ENCODE measurements around the gene BAG3.

Gene BAG3

DNA sequence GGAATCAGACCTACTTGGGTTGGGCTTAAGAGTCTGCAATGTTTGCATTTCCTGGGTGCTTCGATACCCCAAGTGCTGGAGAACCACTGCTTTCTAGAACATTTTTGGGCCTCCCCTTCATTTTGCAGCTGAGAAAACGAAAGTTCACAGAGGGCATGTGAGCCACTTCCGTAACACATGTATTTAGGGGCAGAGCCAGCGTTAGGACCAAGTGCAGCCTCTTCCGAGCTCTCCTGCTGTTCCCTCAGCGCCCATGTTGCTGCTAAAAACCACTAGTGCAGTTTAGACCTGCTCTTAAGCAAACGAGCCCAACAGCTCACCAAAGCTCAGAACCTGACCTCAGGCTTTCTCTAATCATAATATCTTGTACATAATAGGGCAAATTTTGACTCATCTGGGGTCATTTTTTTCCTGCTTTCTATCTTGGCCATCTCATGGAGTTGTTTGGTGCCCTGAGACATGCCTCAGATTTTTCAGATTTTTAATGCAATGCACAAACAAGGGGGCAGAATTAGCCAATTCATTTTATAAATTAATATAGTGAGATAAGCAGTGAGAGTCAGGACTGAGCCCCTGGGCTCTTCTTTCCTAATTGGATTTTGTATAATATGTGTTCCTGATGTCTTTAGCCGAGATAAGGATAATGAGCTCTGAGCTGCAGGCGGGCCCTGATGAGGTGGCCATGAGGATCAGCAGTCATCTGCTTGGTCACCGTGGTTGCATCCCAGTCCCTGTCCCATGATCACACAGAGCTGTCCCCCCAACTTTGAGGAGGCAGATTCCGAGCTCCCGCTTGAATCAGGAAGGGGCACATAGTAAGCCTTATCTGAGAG lies 12.9 kb downstream of the BAG3 start (continued):
- TF ChIP-seq, protein P1, sequence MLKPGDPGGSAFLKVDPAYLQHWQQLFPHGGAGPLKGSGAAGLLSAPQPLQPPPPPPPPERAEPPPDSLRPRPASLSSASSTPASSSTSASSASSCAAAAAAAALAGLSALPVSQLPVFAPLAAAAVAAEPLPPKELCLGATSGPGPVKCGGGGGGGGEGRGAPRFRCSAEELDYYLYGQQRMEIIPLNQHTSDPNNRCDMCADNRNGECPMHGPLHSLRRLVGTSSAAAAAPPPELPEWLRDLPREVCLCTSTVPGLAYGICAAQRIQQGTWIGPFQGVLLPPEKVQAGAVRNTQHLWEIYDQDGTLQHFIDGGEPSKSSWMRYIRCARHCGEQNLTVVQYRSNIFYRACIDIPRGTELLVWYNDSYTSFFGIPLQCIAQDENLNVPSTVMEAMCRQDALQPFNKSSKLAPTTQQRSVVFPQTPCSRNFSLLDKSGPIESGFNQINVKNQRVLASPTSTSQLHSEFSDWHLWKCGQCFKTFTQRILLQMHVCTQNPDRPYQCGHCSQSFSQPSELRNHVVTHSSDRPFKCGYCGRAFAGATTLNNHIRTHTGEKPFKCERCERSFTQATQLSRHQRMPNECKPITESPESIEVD (tag by site-specific recombination; IDR thresholded peaks at IDR 0.05), result 0 out of 2 replicates have a peak, but pooled peaks have one; percentile 6
- TF ChIP-seq SP3 (tag by site-specific recombination; IDR thresholded peaks at IDR 0.05), result no peak
- no peak for TF ChIP-seq SCRT1 (tag by site-specific recombination; IDR thresholded peaks at IDR 0.05; ENCODE audit: borderline replicate concordance)
- no peak for TF ChIP-seq HOXD13 (CRISPR knock-in tag; IDR thresholded peaks at IDR 0.05; ENCODE audit: borderline replicate concordance)
- TF ChIP-seq GLI4 (tag by site-specific recombination; IDR thresholded peaks at IDR 0.05), result no peak
- 0 out of 2 replicates have a peak, but pooled peaks have one; percentile 15 for TF ChIP-seq IKZF3 (tag by site-specific recombination; IDR thresholded peaks at IDR 0.05)
- TF ChIP-seq ZNF791 (tag by site-specific recombination; IDR thresholded peaks at IDR 0.05), result no peak
- TF ChIP-seq GLIS1 (tag by site-specific recombination; IDR thresholded peaks at IDR 0.05), result no peak
- TF ChIP-seq, protein P2, sequence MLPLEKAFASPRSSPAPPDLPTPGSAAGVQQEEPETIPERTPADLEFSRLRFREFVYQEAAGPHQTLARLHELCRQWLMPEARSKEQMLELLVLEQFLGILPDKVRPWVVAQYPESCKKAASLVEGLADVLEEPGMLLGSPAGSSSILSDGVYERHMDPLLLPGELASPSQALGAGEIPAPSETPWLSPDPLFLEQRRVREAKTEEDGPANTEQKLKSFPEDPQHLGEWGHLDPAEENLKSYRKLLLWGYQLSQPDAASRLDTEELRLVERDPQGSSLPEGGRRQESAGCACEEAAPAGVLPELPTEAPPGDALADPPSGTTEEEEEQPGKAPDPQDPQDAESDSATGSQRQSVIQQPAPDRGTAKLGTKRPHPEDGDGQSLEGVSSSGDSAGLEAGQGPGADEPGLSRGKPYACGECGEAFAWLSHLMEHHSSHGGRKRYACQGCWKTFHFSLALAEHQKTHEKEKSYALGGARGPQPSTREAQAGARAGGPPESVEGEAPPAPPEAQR (tag by site-specific recombination; IDR thresholded peaks at IDR 0.05), result no peak
- TF ChIP-seq ZNF274 (IDR thresholded peaks at IDR 0.05; ENCODE audit: low read length), result no peak
- TF ChIP-seq ZNF274 (tag by site-specific recombination; IDR thresholded peaks at IDR 0.05; ENCODE audit: borderline replicate concordance), result no peak
- TF ChIP-seq ZNF248 (tag by site-specific recombination; IDR thresholded peaks at IDR 0.05), result no peak
- TF ChIP-seq SP2 (tag by site-specific recombination; IDR thresholded peaks at IDR 0.05), result no peak
- no peak for TF ChIP-seq ZNF664 (tag by site-specific recombination; IDR thresholded peaks at IDR 0.05)
- no peak for TF ChIP-seq ZNF366 (tag by site-specific recombination; conservative IDR thresholded peaks at IDR 0.05)
- TF ChIP-seq PRDM4 (tag by site-specific recombination; IDR thresholded peaks at IDR 0.05), result no peak
- no peak for TF ChIP-seq KLF8 (tag by site-specific recombination; IDR thresholded peaks at IDR 0.05)
- peak; percentile 56 for TF ChIP-seq ZNF335 (tag by site-specific recombination; conservative IDR thresholded peaks at IDR 0.05)
- no peak for TF ChIP-seq ZNF132 (tag by site-specific recombination; IDR thresholded peaks at IDR 0.05; ENCODE audit: borderline replicate concordance)
- TF ChIP-seq, protein P3, sequence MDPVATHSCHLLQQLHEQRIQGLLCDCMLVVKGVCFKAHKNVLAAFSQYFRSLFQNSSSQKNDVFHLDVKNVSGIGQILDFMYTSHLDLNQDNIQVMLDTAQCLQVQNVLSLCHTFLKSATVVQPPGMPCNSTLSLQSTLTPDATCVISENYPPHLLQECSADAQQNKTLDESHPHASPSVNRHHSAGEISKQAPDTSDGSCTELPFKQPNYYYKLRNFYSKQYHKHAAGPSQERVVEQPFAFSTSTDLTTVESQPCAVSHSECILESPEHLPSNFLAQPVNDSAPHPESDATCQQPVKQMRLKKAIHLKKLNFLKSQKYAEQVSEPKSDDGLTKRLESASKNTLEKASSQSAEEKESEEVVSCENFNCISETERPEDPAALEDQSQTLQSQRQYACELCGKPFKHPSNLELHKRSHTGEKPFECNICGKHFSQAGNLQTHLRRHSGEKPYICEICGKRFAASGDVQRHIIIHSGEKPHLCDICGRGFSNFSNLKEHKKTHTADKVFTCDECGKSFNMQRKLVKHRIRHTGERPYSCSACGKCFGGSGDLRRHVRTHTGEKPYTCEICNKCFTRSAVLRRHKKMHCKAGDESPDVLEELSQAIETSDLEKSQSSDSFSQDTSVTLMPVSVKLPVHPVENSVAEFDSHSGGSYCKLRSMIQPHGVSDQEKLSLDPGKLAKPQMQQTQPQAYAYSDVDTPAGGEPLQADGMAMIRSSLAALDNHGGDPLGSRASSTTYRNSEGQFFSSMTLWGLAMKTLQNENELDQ (tag by site-specific recombination; IDR thresholded peaks at IDR 0.05; ENCODE audit: low read depth), result no peak
- TF ChIP-seq YY1 (tag by site-specific recombination; IDR thresholded peaks at IDR 0.05), result no peak

Data from HEK293 (cell line).